Activated CD4-positive, alpha-beta T cell treated with anti-CD3 and anti-CD28 coated beads, Interleukin-2, amount 50 U/mL, for 24 hours (primary cell): Measurements from ENCODE around the gene SPATA2L.

ENCODE experiments used
- DNase-seq, 2 donors: peaks; one replicate each; pipeline ENCODE4 v3.0.0-alpha.2; 2020; ENCODE audit warnings: low read depth in 1 of 2, low spot score in 1 of 2

Gene SPATA2L

GRCh38 chr16:89701425-89702406 lies at the start of gene SPATA2L:
SPATA2L (minus strand) TSS chr16:89701705; CDS start chr16:89701232, 473 bp downstream.
- peak; percentile 95 for DNase-seq

GRCh38 chr16:89749637-89750036 lies 48.1 kb upstream of the SPATA2L start:
- DNase-seq = no peak

DNA sequence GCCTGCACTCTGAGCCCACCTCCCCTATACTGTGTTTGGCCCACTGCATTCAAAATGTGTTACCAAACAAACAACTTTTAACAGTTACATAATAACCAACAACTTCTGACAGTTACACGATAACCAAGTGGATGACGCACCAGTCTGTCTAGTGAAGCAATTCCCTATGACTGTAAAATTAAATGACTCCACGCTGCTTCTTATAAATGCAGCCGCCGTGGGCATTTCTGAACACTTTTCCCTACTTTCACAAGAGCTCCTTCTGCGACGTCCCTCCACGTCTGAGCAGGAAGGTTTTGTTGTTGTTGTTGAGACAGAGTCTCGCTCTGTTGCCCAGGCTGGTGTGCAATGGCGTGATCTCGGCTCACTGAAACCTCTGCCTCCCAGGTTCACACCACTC lies 47.4 kb upstream of the SPATA2L start:
- no peak for DNase-seq

GRCh38 chr16:89748076-89748475 lies 46.6 kb upstream of the SPATA2L start:
- DNase-seq = no peak

- no peak for DNase-seq
Observed at GRCh38 chr16:89746043-89746442, 44.5 kb upstream of the SPATA2L start.

GRCh38 chr16:89744813-89745212 lies 43.3 kb upstream of the SPATA2L start:
- DNase-seq = no peak

- no peak for DNase-seq
Observed at GRCh38 chr16:89742948-89743347, 41.4 kb upstream of the SPATA2L start.

DNA sequence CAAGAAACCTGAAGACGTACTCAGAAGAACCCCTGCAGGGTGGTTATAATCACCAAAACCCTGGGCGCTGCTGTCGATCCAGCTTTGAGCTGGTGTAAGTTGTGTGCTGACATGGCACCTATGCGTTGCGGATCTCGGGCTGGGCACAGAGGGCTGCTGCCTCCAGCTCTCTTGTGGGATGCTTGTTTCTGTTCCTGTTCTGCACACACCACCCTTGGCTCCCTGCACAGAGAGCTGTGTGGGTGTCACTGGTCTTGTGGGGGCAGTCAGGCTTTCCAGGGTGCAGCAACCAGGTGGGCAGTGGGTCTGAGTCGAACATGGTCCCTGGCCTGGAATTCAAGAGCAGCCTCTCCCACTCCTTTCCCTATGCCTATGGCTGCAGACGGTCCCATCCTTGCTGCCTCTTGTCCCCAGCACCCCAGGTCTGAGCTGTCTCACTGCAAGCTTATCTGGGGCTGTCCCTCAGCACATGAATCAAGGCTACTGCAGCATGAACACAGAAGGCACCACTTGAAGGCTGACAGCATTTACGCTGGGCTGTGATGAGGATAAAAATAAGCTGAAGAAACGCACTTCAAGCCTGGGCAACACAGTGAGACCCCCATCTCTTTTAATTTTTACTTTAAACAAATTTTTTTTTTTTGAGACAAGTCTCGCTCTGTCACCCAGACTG lies 40.0 kb upstream of the SPATA2L start:
- DNase-seq = no peak

DNA sequence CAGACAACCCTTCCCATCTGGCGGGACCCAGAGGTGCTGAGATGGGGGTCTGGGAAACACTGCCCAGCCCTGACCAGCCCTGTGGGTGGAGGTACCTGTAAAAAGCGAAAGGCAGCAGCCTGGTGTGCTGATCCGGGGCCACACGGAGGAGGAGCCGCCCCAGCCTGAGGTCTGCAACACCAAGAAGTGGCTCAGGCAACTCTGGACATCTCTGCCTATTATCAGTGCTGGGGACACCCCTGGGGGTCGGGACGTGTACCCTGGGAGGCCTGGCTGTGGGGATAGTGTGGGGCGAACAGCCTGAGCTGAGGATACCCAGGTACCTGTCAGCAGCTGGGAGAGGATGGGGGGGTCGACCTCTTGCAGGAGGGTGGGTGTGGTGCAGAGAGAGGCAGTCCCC lies 37.9 kb upstream of the SPATA2L start:
- no peak for DNase-seq

DNA sequence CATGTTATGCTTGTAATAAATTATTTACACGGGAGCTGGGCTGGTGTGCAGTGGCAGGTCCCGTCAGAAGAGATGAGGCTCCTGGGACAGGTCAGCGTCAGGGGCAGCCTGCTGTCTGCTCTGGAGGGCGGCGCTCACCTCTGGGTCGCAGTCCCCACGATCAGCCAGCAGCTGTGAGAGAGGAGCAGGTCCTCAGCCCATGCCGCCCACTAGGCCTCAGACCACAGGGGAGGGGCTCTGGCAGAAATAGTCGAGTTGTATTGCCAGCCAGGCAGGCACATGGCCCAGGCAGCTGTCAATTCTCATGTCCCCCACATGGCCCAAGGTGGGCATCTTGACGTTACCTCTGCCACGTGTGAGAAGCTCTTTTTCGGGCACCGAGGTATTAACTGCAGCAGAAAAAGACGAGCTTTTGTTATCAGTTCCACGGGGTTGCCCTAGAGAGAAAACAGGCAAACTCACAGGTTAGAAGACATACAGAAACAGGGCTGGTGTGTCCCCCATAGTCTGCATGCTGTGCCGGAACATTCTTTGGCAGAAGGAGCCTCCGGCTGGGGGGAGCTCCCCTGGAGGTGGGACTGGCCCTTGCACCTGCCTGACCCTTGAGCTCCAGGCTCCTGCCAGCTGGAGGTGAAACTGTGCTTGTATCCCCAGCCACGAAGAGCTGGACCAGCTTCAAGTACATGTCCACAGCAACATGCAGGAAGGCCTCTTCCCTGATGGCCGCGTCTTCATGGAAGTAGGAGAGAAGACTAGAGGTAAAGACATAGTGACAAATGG lies 37.2 kb upstream of the SPATA2L start:
- DNase-seq = no peak

- no peak for DNase-seq
Observed at GRCh38 chr16:89738072-89738377, 36.5 kb upstream of the SPATA2L start.

- peak in 1 of 2 donors; percentile 17 for DNase-seq
Observed at GRCh38 chr16:89737341-89738071, 36.0 kb upstream of the SPATA2L start.

DNA sequence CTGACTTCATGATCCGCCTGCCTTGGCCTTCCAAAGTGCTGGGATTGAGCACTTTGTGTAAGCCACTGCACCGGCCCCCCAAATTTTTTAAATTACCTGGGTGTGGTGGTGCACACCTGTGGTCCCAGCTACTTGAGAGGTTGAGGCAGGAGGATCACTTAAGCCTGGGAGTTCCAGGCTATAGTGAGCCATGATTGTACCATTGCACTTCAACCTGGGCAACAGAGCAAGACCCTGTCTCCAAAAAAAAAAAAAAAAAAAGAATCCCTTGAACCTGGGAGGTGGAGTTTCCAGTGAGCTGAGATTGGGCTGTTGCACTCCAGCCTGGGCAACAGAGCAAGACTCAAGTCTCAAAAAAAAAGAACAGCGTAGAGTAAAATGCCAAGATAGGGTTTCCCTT lies 35.0 kb upstream of the SPATA2L start:
- no peak for DNase-seq

DNA sequence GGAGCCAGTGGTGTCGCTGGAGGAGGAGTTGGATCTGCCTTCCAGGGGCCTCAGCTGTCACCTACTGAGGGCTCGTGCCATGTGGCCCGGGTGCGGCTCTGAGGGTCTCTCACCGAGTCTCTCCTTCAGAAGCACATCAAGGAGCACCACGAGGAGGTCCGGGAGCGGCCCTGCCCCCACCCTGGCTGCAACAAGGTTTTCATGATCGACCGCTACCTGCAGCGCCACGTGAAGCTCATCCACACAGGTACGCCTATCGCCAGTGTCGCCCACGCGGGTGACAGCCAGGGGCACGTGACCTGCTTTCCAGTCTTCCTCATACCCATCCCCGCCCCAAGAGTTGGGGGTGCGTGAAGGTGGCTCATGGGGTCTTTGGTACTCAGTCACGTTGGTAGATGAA lies 32.3 kb upstream of the SPATA2L start:
- no peak for DNase-seq

DNA sequence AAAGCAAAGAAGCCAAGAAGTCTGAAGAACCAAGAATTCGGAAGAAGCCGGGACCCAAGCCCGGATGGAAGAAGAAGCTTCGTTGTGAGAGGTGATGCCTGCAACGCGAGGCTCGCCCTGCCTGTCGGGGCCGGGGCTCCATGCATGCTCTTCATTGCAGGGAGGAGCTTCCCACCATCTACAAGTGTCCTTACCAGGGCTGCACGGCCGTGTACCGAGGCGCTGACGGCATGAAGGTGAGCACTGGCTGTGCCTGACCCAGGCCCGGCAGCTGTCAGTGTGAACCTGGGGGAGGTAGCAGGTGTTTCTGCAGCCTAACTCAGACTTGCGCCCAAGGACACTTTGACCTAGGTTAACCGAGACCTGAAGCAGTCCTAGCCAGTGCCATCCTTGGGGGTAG lies 31.8 kb upstream of the SPATA2L start:
- no peak for DNase-seq

DNA sequence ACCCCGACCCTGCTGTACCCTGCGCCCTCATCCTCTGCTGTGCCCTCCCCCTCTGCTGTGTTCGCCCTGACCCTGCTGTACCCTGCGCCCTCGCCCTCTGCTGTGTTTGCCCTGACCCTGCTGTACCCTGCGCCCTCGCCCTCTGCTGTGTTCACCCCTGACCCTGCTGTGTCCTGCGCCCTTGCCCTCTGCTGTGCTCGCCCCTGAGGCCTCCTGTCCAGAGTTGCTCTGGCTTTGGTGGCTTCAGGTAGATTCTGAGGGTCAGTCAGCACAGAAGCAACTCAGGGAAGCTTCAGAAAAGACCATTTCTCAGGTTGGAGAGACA lies 31.4 kb upstream of the SPATA2L start:
- no peak for DNase-seq

- DNase-seq = no peak
Observed at GRCh38 chr16:89732142-89732917, 30.8 kb upstream of the SPATA2L start.

- DNase-seq = no peak
Observed at GRCh38 chr16:89730610-89731234, 29.2 kb upstream of the SPATA2L start.

DNA sequence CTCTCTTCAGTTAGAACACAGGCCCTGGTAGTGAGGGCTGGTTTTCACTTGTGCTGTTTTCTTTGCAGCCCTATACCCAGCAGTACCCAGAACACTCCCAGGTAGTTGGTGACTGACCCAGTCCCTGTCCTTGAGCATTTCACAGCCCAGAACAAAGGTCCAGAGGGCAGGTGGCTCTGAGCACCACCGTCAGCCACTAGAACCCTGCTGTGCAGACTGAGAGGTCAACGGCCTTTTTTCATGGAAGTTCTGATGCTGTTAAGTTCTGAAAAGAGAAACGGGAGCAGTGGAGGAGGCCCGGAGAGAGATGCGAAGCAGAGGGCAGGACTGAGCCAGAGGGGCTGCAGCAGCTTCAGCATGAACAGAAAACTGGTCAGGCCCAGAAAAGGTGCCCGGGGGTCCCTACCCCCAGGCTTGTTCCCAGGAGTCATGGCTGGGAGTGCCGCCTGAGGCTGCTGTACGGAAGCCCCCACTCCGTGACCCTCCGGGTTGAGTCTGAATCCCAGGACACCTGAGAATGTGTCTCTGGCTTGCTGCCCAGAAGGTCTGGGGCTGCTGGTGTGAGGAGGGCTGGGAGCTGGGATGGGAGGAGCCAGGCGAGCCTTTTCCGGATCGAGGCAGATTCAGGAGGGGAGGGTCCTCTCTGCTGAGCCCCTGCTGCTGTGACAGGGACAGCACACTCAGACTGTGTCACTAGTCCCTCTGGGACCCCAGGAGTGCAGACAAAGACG lies 28.5 kb upstream of the SPATA2L start:
- no peak for DNase-seq
